Activated T-helper 2 cell treated with anti-CD3 and anti-CD28 coated beads, Interferon-gamma antibody, Interleukin-2, Interleukin-4, amounts not matched to agents 10 μg/mL and 5 μg/mL and 100 μg/mL, durations not matched to agents 14 hours and 24 hours and 36 hours (primary cell): ENCODE measurements around the gene GNA12. TPM values are rescaled to one million over a fixed set of nuclear protein-coding genes. Genes with fewer than 3 reads are reported as not detected.

Experiments used
- total RNA-seq: library from RNA; stranded (reverse); gene quantifications from 2 replicates; pipeline ENCODE4 v1.2.3, GENCODE V29; 2022

Gene GNA12
- total RNA-seq, 1 donor from 2014 or later, result 40.9 TPM

Other genes starting within 250 kb of the GNA12 start
- gene TTYH3, start 212.3 kb downstream of the GNA12 start, total RNA-seq, result 48.7 and 53.6 TPM in 2 replicates
- gene AMZ1, start 156.1 kb downstream of the GNA12 start, total RNA-seq, result 0.07 and 0.14 TPM in 2 replicates
- 72.8 and 74.1 TPM in 2 replicates for gene CARD11, start 199.6 kb upstream of the GNA12 start, total RNA-seq